OCI-LY1 (cell line): ENCODE results near the gene TCEA3.

ENCODE experiments used
- CTCF ChIP-seq: fragments of 200-600 bp; sonication (generic), shearing (Covaris generic); IDR thresholded peaks from 2 replicates; pipeline ENCODE4 v1.5.1; 2017; ENCODE audit warnings: mild to moderate bottlenecking, antibody characterized with exemption, low read length, moderate library complexity, mixed read lengths
- EZH2 ChIP-seq: fragments of 200-600 bp; sonication (generic), shearing (Covaris generic); IDR thresholded peaks from 2 replicates; pipeline ENCODE4 v1.8.0; 2017; ENCODE audit warnings: borderline replicate concordance, mixed run types, mild to moderate bottlenecking, antibody characterized with exemption, low read length, moderate library complexity, mixed read lengths

DNA sequence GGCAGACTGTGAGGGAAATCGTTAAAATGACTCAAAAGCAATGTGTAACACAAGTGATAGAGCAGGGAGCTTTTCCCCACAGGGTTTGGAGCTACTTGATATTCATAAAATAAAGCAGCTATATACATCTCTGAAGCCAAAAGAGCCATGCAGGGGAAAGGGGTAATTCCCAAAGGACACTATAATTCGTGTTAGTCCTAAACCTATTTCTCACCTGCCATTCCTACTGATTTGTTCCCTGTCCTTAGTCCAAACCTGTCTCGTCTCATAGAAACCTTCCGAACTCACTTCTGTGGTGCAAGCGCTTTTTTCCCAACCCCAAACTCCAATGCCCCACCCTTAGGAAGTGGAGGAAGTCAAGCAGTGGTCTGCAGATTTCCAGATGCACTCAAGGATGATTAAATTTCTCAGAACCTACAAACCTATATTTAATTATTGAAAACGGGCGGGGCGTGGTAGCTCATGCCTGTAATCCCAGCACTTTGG is 79.5 kb downstream of the TCEA3 start:
- TF ChIP-seq EZH2 = no peak
- TF ChIP-seq CTCF = no peak
